Tibial nerve (tissue), 4 donors: ENCODE measurements around the gene NEAT1. TPM values are rescaled to one million over a fixed set of nuclear protein-coding genes. Genes with fewer than 3 reads are reported as not detected.
A peak's percentile ranks its signal among the peaks of the same experiment; 100 is the strongest.

Experiments
- DNase-seq, 2 donors: peaks; one replicate each; pipeline ENCODE4 v3.0.0-alpha.2; 2019; ENCODE audit warnings: low spot score in 2 of 2
- H3K27ac ChIP-seq, 4 donors: fragments of 200-600 bp; sonication (generic) in 3 of 4; one replicate each; pipeline ENCODE4 v1.5.1; 2017 to 2019; ENCODE audit warnings: mild to moderate bottlenecking in 1 of 4
- H3K27me3 ChIP-seq, 2 donors: fragments of 200-600 bp; sonication (generic) in 1 of 2; one replicate each; pipeline versions ENCODE4 v1.5.1 to v1.6.0; 2017 to 2019
- H3K36me3 ChIP-seq, 3 donors: fragments of 200-600 bp; sonication (generic); one replicate each; pipeline ENCODE4 v1.5.1; 2018 to 2019
- H3K4me1 ChIP-seq, 4 donors: fragments of 200-600 bp; sonication (generic) in 3 of 4; one replicate each; pipeline ENCODE4 v1.5.1; 2017 to 2019
- H3K4me3 ChIP-seq, 4 donors: fragments of 200-600 bp; sonication (generic) in 3 of 4; one replicate each; pipeline ENCODE4 v1.5.1; 2017 to 2019; ENCODE audit warnings: mild to moderate bottlenecking in 1 of 4, moderate library complexity in 1 of 4
- H3K9me3 ChIP-seq, 4 donors: fragments of 200-600 bp; sonication (generic) in 3 of 4; one replicate each; pipeline ENCODE4 v1.5.1; 2017 to 2019
- EP300 ChIP-seq, 2 donors: sonication (generic); formaldehyde crosslinking; IDR thresholded peaks; one replicate each; pipeline ENCODE4 v1.6.1; 2017; ENCODE audit warnings: antibody characterized with exemption in 2 of 2, mild to moderate bottlenecking in 1 of 2
- POLR2A ChIP-seq, 2 donors: fragments of 450-650 bp; IDR thresholded peaks; one replicate each; pipeline ENCODE4 v1.6.1; 2017; ENCODE audit warnings: antibody characterized with exemption in 2 of 2, mild to moderate bottlenecking in 2 of 2, moderate library complexity in 2 of 2
- WGBS, 2 donors: methylation state at CpG; one replicate each; pipeline ENCODE4 v1.1.5; 2018; 5-methylcytosine and 5-hydroxymethylcytosine counted together
- total RNA-seq, 4 donors: library from RNA; depleted of rRNA; stranded (reverse); fragments of >200 nt; gene quantifications; one replicate each; pipeline ENCODE4 v1.1.0, GENCODE V29; 2016
- TF ChIP-seq, protein P1 (sequence below), 5 experiments: fragments of 200-600 bp in 3 of 5; fragments of 450-650 bp in 2 of 5; sonication (generic) in 3 of 5; IDR thresholded peaks; one replicate each; pipeline ENCODE4 v1.5.1; 2016 to 2019; ENCODE audit warnings: antibody characterized with exemption in 5 of 5, mild to moderate bottlenecking in 3 of 5, moderate library complexity in 2 of 5

Gene NEAT1
- total RNA-seq, 4 donors from 2014 or later = 427 to 571 (median 461) TPM

- Histone ChIP-seq H3K27me3 (no peaks in the 10 kb centered on the region), H3K4me1 (peaks cover 0 to 9% (median 3%) of the 10 kb centered on the region in 4 donors), H3K4me3 (no peak overlapping the region), H3K9me3 (no peaks in the 10 kb centered on the region), H3K36me3 (peaks cover 0 to 100% (median 27%) of the 10 kb centered on the region in 3 donors), H3K27ac (peak overlapping the region in 1 of 4 donors; percentile 58)
- no peak for DNase-seq
- TF ChIP-seq, protein P1, sequence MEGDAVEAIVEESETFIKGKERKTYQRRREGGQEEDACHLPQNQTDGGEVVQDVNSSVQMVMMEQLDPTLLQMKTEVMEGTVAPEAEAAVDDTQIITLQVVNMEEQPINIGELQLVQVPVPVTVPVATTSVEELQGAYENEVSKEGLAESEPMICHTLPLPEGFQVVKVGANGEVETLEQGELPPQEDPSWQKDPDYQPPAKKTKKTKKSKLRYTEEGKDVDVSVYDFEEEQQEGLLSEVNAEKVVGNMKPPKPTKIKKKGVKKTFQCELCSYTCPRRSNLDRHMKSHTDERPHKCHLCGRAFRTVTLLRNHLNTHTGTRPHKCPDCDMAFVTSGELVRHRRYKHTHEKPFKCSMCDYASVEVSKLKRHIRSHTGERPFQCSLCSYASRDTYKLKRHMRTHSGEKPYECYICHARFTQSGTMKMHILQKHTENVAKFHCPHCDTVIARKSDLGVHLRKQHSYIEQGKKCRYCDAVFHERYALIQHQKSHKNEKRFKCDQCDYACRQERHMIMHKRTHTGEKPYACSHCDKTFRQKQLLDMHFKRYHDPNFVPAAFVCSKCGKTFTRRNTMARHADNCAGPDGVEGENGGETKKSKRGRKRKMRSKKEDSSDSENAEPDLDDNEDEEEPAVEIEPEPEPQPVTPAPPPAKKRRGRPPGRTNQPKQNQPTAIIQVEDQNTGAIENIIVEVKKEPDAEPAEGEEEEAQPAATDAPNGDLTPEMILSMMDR (IDR thresholded peaks at IDR 0.05) = no peak
- TF ChIP-seq EP300 (IDR thresholded peaks at IDR 0.05) = no peak
- TF ChIP-seq POLR2A (IDR thresholded peaks at IDR 0.05) = no peak
- WGBS, 2 donors = 91 to 93% methylated on average over 13 of the region's 13 CpGs
Measured at GRCh38 chr11:65399249-65399648, 23.3 kb upstream of the NEAT1 start.

DNA sequence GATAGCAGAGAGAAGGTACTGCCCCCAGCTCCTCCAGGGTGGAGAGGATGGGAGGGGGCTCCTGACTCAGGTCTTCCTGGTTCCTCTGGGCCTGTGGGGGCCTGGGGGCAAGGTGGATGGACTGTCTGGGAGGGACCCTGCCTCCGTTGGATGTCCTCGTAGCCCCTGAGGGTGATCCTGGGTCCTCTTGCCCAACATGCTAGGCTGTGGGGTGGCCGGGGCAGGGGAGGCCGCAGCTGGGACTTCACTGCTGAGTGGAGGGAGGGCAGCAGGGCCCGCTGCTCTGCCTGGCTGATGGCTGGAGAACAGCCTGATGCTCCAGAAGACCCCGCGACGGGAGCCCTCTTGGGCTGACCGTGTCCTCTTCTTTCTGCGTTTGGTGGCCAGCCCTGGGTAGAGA is 22.8 kb upstream of the NEAT1 start:
- H3K4me3 ChIP-seq = no peak overlapping the region
- H3K27me3 ChIP-seq = no peaks in the 10 kb centered on the region
- no peaks in the 10 kb centered on the region for H3K9me3 ChIP-seq
- 84 to 92% methylated on average over 4 to 9 of the region's 10 CpGs for WGBS, 2 donors
- peaks cover 0 to 100% (median 26%) of the 10 kb centered on the region in 3 donors for H3K36me3 ChIP-seq
- TF ChIP-seq EP300 (IDR thresholded peaks at IDR 0.05) (no peak), POLR2A (IDR thresholded peaks at IDR 0.05) (no peak)
- TF ChIP-seq, protein P1 (IDR thresholded peaks at IDR 0.05) = no peak
- H3K4me1 ChIP-seq = peaks cover 0 to 13% (median 3%) of the 10 kb centered on the region in 4 donors
- peak overlapping the region in 1 of 4 donors; percentile 58 for H3K27ac ChIP-seq
- DNase-seq = no peak

GRCh38 chr11:65400307-65401072 is 22.1 kb upstream of the NEAT1 start:
- H3K4me3 ChIP-seq = no peak overlapping the region
- H3K27ac ChIP-seq = peak overlapping the region in 2 of 4 donors; percentile 58 to 67
- no peaks in the 10 kb centered on the region for H3K9me3 ChIP-seq
- no peaks in the 10 kb centered on the region for H3K27me3 ChIP-seq
- WGBS, 2 donors = 81% methylated on average over 12 to 13 of the region's 17 CpGs
- H3K36me3 ChIP-seq = peaks cover 0 to 100% (median 29%) of the 10 kb centered on the region in 3 donors
- no peak for DNase-seq
- peaks cover 0 to 13% (median 3%) of the 10 kb centered on the region in 4 donors for H3K4me1 ChIP-seq
- TF ChIP-seq, protein P1 (IDR thresholded peaks at IDR 0.05) = no peak
- TF ChIP-seq EP300 (IDR thresholded peaks at IDR 0.05) (no peak), POLR2A (IDR thresholded peaks at IDR 0.05) (no peak)

DNA sequence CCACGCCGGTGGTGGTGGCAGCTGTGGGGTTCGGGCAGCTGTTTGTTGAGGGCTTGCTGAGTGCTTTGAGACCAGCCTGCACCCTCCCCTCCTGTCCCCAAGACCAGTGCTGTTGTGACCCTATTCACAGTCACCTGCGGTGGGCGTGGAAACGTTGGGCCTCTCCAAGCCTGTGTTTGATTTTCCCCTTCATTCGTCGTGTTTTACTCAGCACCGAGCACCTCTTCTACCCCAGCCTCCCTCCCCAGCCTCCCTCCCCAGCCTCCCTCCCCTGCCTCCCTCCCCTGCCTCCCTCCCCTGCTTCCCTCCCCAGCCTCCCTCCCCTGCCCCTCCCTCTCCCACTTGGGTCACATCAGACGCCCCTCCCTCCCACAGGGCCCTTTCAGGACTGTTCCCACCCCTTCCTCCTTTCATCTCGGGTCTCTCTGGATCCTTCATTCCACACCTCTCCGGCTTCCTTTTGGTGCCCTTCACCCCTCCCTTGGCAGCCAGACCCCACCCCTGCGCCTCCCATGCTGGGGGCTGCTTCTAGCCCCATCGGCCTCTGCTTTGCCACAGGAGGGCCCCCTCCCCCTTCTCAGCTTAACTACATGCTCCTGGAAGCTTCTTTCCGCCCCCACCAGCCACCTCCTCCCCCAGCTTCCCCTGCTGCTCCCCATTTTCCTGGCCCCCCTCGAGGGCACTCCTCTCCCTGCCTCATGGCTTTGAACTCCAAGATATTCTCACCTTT is 21.4 kb upstream of the NEAT1 start:
- H3K27ac ChIP-seq = peak overlapping the region in 2 of 4 donors; percentile 58 to 67
- H3K4me3 ChIP-seq = no peak overlapping the region
- H3K36me3 ChIP-seq = peaks cover 0 to 100% (median 25%) of the 10 kb centered on the region in 3 donors
- TF ChIP-seq, protein P1 (IDR thresholded peaks at IDR 0.05) = no peak
- TF ChIP-seq POLR2A (IDR thresholded peaks at IDR 0.05) (no peak), EP300 (IDR thresholded peaks at IDR 0.05) (no peak)
- H3K27me3 ChIP-seq = no peaks in the 10 kb centered on the region
- peaks cover 0 to 13% (median 3%) of the 10 kb centered on the region in 4 donors for H3K4me1 ChIP-seq
- H3K9me3 ChIP-seq = no peaks in the 10 kb centered on the region
- 64 to 68% methylated on average over 16 of the region's 16 CpGs for WGBS, 2 donors
- DNase-seq = no peak
